Neural cell (in vitro differentiated cells): ENCODE data around the gene ADISSP.

Experiments used
- EZH2 ChIP-seq: fragments of 200-600, 300-800 bp; shearing (Covaris generic), sonication (generic); IDR thresholded peaks from 2 replicates; pipeline ENCODE4 v1.6.1; 2014; ENCODE audit warnings: antibody characterized with exemption, low read length, borderline replicate concordance, mild to moderate bottlenecking; ENCODE audit not compliant: insufficient read depth, poor library complexity, severe bottlenecking
- MXI1 ChIP-seq: fragments of 450-650 bp; conservative IDR thresholded peaks from 2 replicates; pipeline ENCODE4 v1.6.1; 2014; ENCODE audit warnings: antibody characterized with exemption, mild to moderate bottlenecking; ENCODE audit not compliant: poor library complexity, severe bottlenecking
- POLR2AphosphoS5 ChIP-seq: IDR thresholded peaks from 2 replicates; pipeline ENCODE4 v1.6.1; 2012
- RAD21 ChIP-seq: fragments of 450-650 bp; conservative IDR thresholded peaks from 2 replicates; pipeline ENCODE4 v1.6.1; 2014; ENCODE audit warnings: antibody characterized with exemption, mild to moderate bottlenecking, moderate library complexity
- REST ChIP-seq: IDR thresholded peaks from 2 replicates; pipeline ENCODE4 v1.6.1; 2012; ENCODE audit warnings: borderline replicate concordance
- TAF1 ChIP-seq: IDR thresholded peaks from 2 replicates; pipeline ENCODE4 v1.6.1; 2012; ENCODE audit warnings: low read depth
- TF ChIP-seq, protein P1 (sequence below): fragments of 450-650 bp; IDR thresholded peaks from 2 replicates; pipeline ENCODE4 v1.5.1; 2014; ENCODE audit warnings: antibody characterized with exemption, mild to moderate bottlenecking, moderate library complexity; ENCODE audit not compliant: poor library complexity, severe bottlenecking

DNA sequence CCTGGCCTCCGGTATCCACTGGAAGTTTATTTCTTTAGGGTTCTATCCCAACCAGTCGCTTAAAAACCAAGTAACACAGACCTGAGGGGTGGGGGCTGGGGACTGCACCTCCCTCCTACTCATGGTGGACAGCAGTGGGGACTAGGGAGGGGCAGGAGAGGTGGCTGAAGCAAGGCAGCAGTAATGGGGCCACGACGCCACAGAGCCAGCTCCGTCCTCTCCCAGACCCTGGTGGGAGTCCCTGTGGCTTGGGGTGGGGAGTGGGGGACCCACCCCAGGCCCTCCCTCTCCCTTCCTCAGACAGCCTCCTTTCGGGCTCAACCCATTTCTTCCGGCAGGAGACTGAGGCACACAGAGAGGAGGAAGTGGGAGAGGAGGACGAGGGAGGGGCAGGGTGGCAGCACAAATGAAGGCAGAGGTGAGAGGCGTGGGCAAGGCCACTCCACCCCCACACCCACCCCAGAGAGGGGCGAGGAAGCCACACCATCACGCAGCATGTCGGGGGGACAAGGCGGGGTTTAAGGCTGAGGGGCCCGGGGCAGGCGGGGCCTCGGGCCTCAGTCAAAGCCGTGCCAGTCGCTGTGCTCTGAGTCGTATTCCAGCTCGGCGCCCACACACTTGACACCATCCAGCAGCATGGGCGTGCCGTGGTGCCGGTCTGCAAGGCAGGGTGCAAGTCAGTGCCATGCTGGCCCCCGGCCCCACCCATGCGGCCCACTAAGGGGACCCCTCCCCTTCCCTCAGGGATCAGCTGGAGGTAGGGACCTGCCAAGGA is 13.9 kb downstream of the ADISSP start:
- TF ChIP-seq, protein P1, sequence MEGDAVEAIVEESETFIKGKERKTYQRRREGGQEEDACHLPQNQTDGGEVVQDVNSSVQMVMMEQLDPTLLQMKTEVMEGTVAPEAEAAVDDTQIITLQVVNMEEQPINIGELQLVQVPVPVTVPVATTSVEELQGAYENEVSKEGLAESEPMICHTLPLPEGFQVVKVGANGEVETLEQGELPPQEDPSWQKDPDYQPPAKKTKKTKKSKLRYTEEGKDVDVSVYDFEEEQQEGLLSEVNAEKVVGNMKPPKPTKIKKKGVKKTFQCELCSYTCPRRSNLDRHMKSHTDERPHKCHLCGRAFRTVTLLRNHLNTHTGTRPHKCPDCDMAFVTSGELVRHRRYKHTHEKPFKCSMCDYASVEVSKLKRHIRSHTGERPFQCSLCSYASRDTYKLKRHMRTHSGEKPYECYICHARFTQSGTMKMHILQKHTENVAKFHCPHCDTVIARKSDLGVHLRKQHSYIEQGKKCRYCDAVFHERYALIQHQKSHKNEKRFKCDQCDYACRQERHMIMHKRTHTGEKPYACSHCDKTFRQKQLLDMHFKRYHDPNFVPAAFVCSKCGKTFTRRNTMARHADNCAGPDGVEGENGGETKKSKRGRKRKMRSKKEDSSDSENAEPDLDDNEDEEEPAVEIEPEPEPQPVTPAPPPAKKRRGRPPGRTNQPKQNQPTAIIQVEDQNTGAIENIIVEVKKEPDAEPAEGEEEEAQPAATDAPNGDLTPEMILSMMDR, result no peak
- TF ChIP-seq EZH2, result no peak
- TF ChIP-seq TAF1, result no peak
- no peak for TF ChIP-seq POLR2AphosphoS5
- no peak for TF ChIP-seq RAD21
- no peak for TF ChIP-seq REST
- no peak for TF ChIP-seq MXI1
